Myometrial cell (primary cell): ENCODE results near the gene CALD1. TPM values are rescaled to one million over a fixed set of nuclear protein-coding genes. Genes with fewer than 3 reads are reported as not detected.

Experiments used
- total RNA-seq: library from RNA; depleted of rRNA; stranded (reverse); fragments of >200 nt; gene quantifications from 2 replicates; pipeline ENCODE4 v1.2.3, GENCODE V29; 2015

The CALD1 gene
- total RNA-seq: 253 and 265 TPM in 2 replicates

GRCh38 chr7:134778941-134779740 is at the start of gene CALD1:
Gene CALD1, plus strand, starts transcription at chr7:134779634. Its CDS starts 88,100 bp downstream, at chr7:134867734.

GRCh38 chr7:134986363-134987251 is 207.2 kb downstream of the CALD1 start, which contains the start of gene AGBL3:
Gene AGBL3, plus strand, starts transcription at chr7:134986508. Its CDS starts 1,426 bp downstream, at chr7:134987934.

Other genes starting within 250 kb of the CALD1 start
- not detected in 2 replicates for gene AKR1B15, start 230.5 kb upstream of the CALD1 start, total RNA-seq
- gene BPGM, start 132.8 kb upstream of the CALD1 start, total RNA-seq: 25.0 and 29.4 TPM in 2 replicates
- gene AGBL3, start 206.9 kb downstream of the CALD1 start, total RNA-seq: 0.58 and 2.1 TPM in 2 replicates